ENCODE data around the gene ZNF330.

Gene ZNF330

GRCh38 chr4:141210168-141210567 is 10.5 kb upstream of the ZNF330 start:
- Histone ChIP-seq H3K27me3 (ENCODE audit: low read depth, low read length) (no peaks in the 10 kb centered on the region), H3K9me3 (ENCODE audit: insufficient read depth, low read length) (no peaks in the 10 kb centered on the region), H3K79me2 (ENCODE audit: low read length) (no peaks in the 10 kb centered on the region), H3K9ac (ENCODE audit: low read length) (no peak overlapping the region), H4K20me1 (ENCODE audit: insufficient read depth, low read length) (no peaks in the 10 kb centered on the region), H3K36me3 (replicated peaks; ENCODE audit: low read depth, low read length) (no peaks in the 10 kb centered on the region), H3K4me3 (ENCODE audit: low read length) (no peak overlapping the region), H3K27ac (ENCODE audit: low read length) (no peak overlapping the region), H3K4me2 (ENCODE audit: low read length) (no peak overlapping the region), H2AFZ (ENCODE audit: low read depth, low read length) (no peak overlapping the region), H3K4me1 (ENCODE audit: low read length) (peaks cover 9% of the 10 kb centered on the region)
- TF ChIP-seq EZH2phosphoT487 (IDR thresholded peaks at IDR 0.05; ENCODE audit: low read depth) (no peak), CTCF (IDR thresholded peaks at IDR 0.05; ENCODE audit: low read depth, low read length) (no peak)

GRCh38 chr4:141213550-141213991 is 7.1 kb upstream of the ZNF330 start:
- no peak overlapping the region for H3K9ac ChIP-seq (ENCODE audit: low read length)
- no peak overlapping the region for H3K4me3 ChIP-seq (ENCODE audit: low read length)
- H2AFZ ChIP-seq (ENCODE audit: low read depth, low read length): no peak overlapping the region
- no peak overlapping the region for H3K27ac ChIP-seq (ENCODE audit: low read length)
- no peaks in the 10 kb centered on the region for H3K36me3 ChIP-seq (replicated peaks; ENCODE audit: low read depth, low read length)
- no peak overlapping the region for H3K4me2 ChIP-seq (ENCODE audit: low read length)
- no peaks in the 10 kb centered on the region for H3K27me3 ChIP-seq (ENCODE audit: low read depth, low read length)
- no peaks in the 10 kb centered on the region for H3K79me2 ChIP-seq (ENCODE audit: low read length)
- TF ChIP-seq EZH2phosphoT487 (IDR thresholded peaks at IDR 0.05; ENCODE audit: low read depth): no peak
- TF ChIP-seq CTCF (IDR thresholded peaks at IDR 0.05; ENCODE audit: low read depth, low read length): no peak
- no peaks in the 10 kb centered on the region for H3K9me3 ChIP-seq (ENCODE audit: insufficient read depth, low read length)
- no peaks in the 10 kb centered on the region for H4K20me1 ChIP-seq (ENCODE audit: insufficient read depth, low read length)
- H3K4me1 ChIP-seq (ENCODE audit: low read length): no peaks in the 10 kb centered on the region

GRCh38 chr4:141215030-141215429 is 5.7 kb upstream of the ZNF330 start:
- Histone ChIP-seq H4K20me1 (ENCODE audit: insufficient read depth, low read length) (no peaks in the 10 kb centered on the region), H3K4me2 (ENCODE audit: low read length) (no peak overlapping the region), H3K27ac (ENCODE audit: low read length) (no peak overlapping the region), H3K27me3 (ENCODE audit: low read depth, low read length) (no peaks in the 10 kb centered on the region), H3K36me3 (replicated peaks; ENCODE audit: low read depth, low read length) (no peaks in the 10 kb centered on the region), H3K4me3 (ENCODE audit: low read length) (no peak overlapping the region), H3K9me3 (ENCODE audit: insufficient read depth, low read length) (no peaks in the 10 kb centered on the region), H3K79me2 (ENCODE audit: low read length) (no peaks in the 10 kb centered on the region), H3K4me1 (ENCODE audit: low read length) (peaks cover under 1% of the 10 kb centered on the region; the same call in 1 of the 2 replicates), H2AFZ (ENCODE audit: low read depth, low read length) (no peak overlapping the region), H3K9ac (ENCODE audit: low read length) (no peak overlapping the region)
- TF ChIP-seq CTCF (IDR thresholded peaks at IDR 0.05; ENCODE audit: low read depth, low read length) (no peak), EZH2phosphoT487 (IDR thresholded peaks at IDR 0.05; ENCODE audit: low read depth) (no peak)

- Histone ChIP-seq H3K4me3 (ENCODE audit: low read length) (no peak overlapping the region), H3K4me1 (ENCODE audit: low read length) (peaks cover 6% of the 10 kb centered on the region), H4K20me1 (ENCODE audit: insufficient read depth, low read length) (no peaks in the 10 kb centered on the region), H3K27me3 (ENCODE audit: low read depth, low read length) (no peaks in the 10 kb centered on the region), H3K27ac (ENCODE audit: low read length) (no peak overlapping the region), H3K9ac (ENCODE audit: low read length) (no peak overlapping the region), H3K4me2 (ENCODE audit: low read length) (no peak overlapping the region), H3K36me3 (replicated peaks; ENCODE audit: low read depth, low read length) (no peaks in the 10 kb centered on the region), H3K9me3 (ENCODE audit: insufficient read depth, low read length) (no peaks in the 10 kb centered on the region), H3K79me2 (ENCODE audit: low read length) (peaks cover 5% of the 10 kb centered on the region), H2AFZ (ENCODE audit: low read depth, low read length) (no peak overlapping the region)
- TF ChIP-seq EZH2phosphoT487 (IDR thresholded peaks at IDR 0.05; ENCODE audit: low read depth): no peak
- TF ChIP-seq CTCF (IDR thresholded peaks at IDR 0.05; ENCODE audit: low read depth, low read length): no peak
These were observed 4.5 kb upstream of the ZNF330 start for GRCh38 chr4:141216002-141216761.
